GM12878 (cell line): ENCODE measurements around the gene SUGCT. TPM values are rescaled to one million over a fixed set of nuclear protein-coding genes. Genes with fewer than 3 reads are reported as not detected.

ENCODE experiments used
- ATAC-seq: fragments of 200-7000 bp; cut with Tn5 transposase; 3 replicates; pipeline ENCODE4 v1.9.1; 2020; ENCODE audit warnings: mild to moderate bottlenecking, moderate library complexity
- BruUV-seq: library from RNA; stranded (reverse); fragments of 400-500 nt; replicated peaks from 2 replicates; lab custom pipeline; 2021; lab: Mats Ljungman, UMichigan
- CTCF ChIA-PET: fragments of 300-600 bp; sonication (Branson Sonifier 250); formaldehyde crosslinking; extraction: SDS; loops from one replicate; lab custom pipeline; 2021; ENCODE audit warnings: inconsistent platforms; lab: Yijun Ruan, JAX
- POLR2A ChIA-PET: fragments of 350-600 bp; formaldehyde crosslinking; extraction: SDS; loops from one replicate; lab custom pipeline; 2021; ENCODE audit warnings: inconsistent platforms; lab: Charles Lee
- RAD21 ChIA-PET: fragments of 300-600 bp; sonication (Branson Sonifier 250); formaldehyde crosslinking; loops from one replicate; lab custom pipeline; 2023; ENCODE audit warnings: antibody characterized with exemption; ENCODE audit not compliant: unreplicated experiment; lab: Charles Lee
- SMC1A ChIA-PET: fragments of 300-600 bp; sonication (Branson Sonifier 250); formaldehyde crosslinking; loops from one replicate; lab custom pipeline; 2023; ENCODE audit not compliant: unreplicated experiment, uncharacterized antibody; lab: Charles Lee
- DNase-seq: peaks from one replicate; pipeline ENCODE4 v3.0.0-alpha.2; 2011; ENCODE audit warnings: low read depth, low spot score
- FAIRE-seq: peaks from 3 replicates; lab custom pipeline; 2011; peaks lifted over from hg19 to GRCh38; lab: Jason Lieb, UNC
- H2AFZ ChIP-seq: 2 replicates; pipeline ENCODE4 v1.6.0; 2011; ENCODE audit warnings: low read depth, low read length, control low read depth; ENCODE audit not compliant: control insufficient read depth
- H3K27ac ChIP-seq: 2 replicates; pipeline ENCODE4 v1.5.1; 2011; ENCODE audit warnings: control low read depth; ENCODE audit not compliant: control insufficient read depth, insufficient read depth
- H3K27me3 ChIP-seq, 2 experiments: replicated peaks in 1 of 2; 2 replicates each; pipeline versions ENCODE4 v1.6.0 to v1.6.1; 2011; ENCODE audit warnings: low read length in 1 of 2; ENCODE audit not compliant: control insufficient read depth in 2 of 2, insufficient read depth in 2 of 2
- H3K36me3 ChIP-seq, 2 experiments: 2 replicates each; pipeline ENCODE4 v1.5.1; 2011; ENCODE audit warnings: low read length in 1 of 2; ENCODE audit not compliant: control insufficient read depth in 2 of 2, insufficient read depth in 2 of 2
- H3K4me1 ChIP-seq: 2 replicates; pipeline ENCODE4 v1.6.1; 2011; ENCODE audit warnings: mild to moderate bottlenecking, low read length, moderate library complexity, mixed read lengths; ENCODE audit not compliant: control insufficient read depth, insufficient read depth
- H3K4me2 ChIP-seq: 2 replicates; pipeline ENCODE4 v1.6.0; 2011; ENCODE audit warnings: control low read depth; ENCODE audit not compliant: control insufficient read depth, insufficient read depth
- H3K4me3 ChIP-seq: fragments of 200-600 bp; sonication (generic); 2 replicates; pipeline ENCODE4 v1.5.1; 2016
- H3K79me2 ChIP-seq: 2 replicates; pipeline ENCODE4 v1.6.0; 2011; ENCODE audit warnings: low read length; ENCODE audit not compliant: control insufficient read depth, insufficient read depth
- H3K9ac ChIP-seq: 2 replicates; pipeline ENCODE4 v1.8.0; 2011; ENCODE audit warnings: low read length, control low read depth, mixed read lengths; ENCODE audit not compliant: control insufficient read depth, insufficient read depth
- H3K9me3 ChIP-seq: replicated peaks from 3 replicates; pipeline ENCODE4 v1.5.1; 2011; ENCODE audit warnings: mild to moderate bottlenecking, low read length; ENCODE audit not compliant: control insufficient read depth, insufficient read depth
- H4K20me1 ChIP-seq: 2 replicates; pipeline ENCODE4 v1.6.0; 2011; ENCODE audit not compliant: control insufficient read depth, insufficient read depth
- BHLHE40 ChIP-seq, 2 experiments: fragments of 450-650 bp in 1 of 2; IDR thresholded peaks; 2 replicates each; pipeline ENCODE4 v1.6.1; 2011 to 2017; ENCODE audit warnings: low read depth in 2 of 2, borderline replicate concordance in 1 of 2, improper control_type of control experiment in 1 of 2, low read length in 1 of 2, mild to moderate bottlenecking in 1 of 2
- BRCA1 ChIP-seq: IDR thresholded peaks from 2 replicates; pipeline ENCODE4 v1.6.1; 2011; ENCODE audit warnings: low read depth, low read length, improper control_type of control experiment
- FOXM1 ChIP-seq: IDR thresholded peaks from 2 replicates; pipeline ENCODE4 v1.6.1; 2012; ENCODE audit warnings: low read depth, mild to moderate bottlenecking, inconsistent platforms, low read length, moderate library complexity
- POU2F2 ChIP-seq: IDR thresholded peaks from 3 replicates; pipeline ENCODE4 v1.6.1; 2011; ENCODE audit warnings: low read depth, mild to moderate bottlenecking, low read length, borderline replicate concordance
- SIX5 ChIP-seq: IDR thresholded peaks from 2 replicates; pipeline ENCODE4 v1.6.1; 2011; ENCODE audit warnings: mild to moderate bottlenecking, low read depth, low read length, moderate library complexity; ENCODE audit not compliant: severe bottlenecking
- SKIL ChIP-seq: fragments of 450-650 bp; IDR thresholded peaks from 2 replicates; pipeline ENCODE4 v1.6.1; 2017; ENCODE audit warnings: mild to moderate bottlenecking, low read depth, inconsistent platforms; ENCODE audit not compliant: poor library complexity, severe bottlenecking
- YBX1 ChIP-seq: fragments of 450-650 bp; IDR thresholded peaks from 2 replicates; pipeline ENCODE4 v1.6.1; 2016; ENCODE audit warnings: antibody characterized with exemption
- ZNF384 ChIP-seq: IDR thresholded peaks from 2 replicates; pipeline ENCODE4 v1.6.1; 2012; ENCODE audit warnings: low read depth, mild to moderate bottlenecking, low read length, improper control_type of control experiment, borderline replicate concordance
- ZSCAN29 ChIP-seq: fragments of 450-650 bp; IDR thresholded peaks from 2 replicates; pipeline ENCODE4 v1.6.1; 2017; ENCODE audit warnings: mild to moderate bottlenecking, moderate library complexity
- ZZZ3 ChIP-seq: IDR thresholded peaks from 2 replicates; pipeline ENCODE4 v1.6.1; 2011; ENCODE audit warnings: low read depth; ENCODE audit not compliant: control insufficient read depth, insufficient read length
- WGBS: methylation state at CpG from one replicate; pipeline ENCODE4 v1.1.6; 2016; ENCODE audit warnings: low lambda C conversion rate; ENCODE audit not compliant: insufficient replicate concordance, insufficient coverage; ENCODE audit errors: missing lambda C conversion rate; 5-methylcytosine and 5-hydroxymethylcytosine counted together
- in situ Hi-C: fragments of 300-500 bp; cut with MboI; formaldehyde crosslinking; loops from 9 replicates; pipeline ENCODE4 v1.14.3; 2018; ENCODE audit warnings: mixed read lengths
- intact Hi-C: fragments of 100-400 bp; cut with micrococcal nuclease; formaldehyde crosslinking; loops from one replicate; pipeline ENCODE4 v1.14.2; 2022; ENCODE audit not compliant: unreplicated experiment
- polyA plus RNA-seq, 11 experiments: library from polyadenylated mRNA; depleted of rRNA in 4 of 11; unstranded in 6 of 11; stranded (reverse) in 5 of 11; fragments of >200 nt; fragmentation: Nextera tagmentation in 4 of 11; fragmentation: Illumina TruSeq in 1 of 11; extraction: Ambion mirVana in 4 of 11; extraction: Trizol in 1 of 11; gene quantifications; 1 replicate in 1 of 11; 2 replicates in 10 of 11; pipeline versions ENCODE4 v1.2.1 to v1.2.3, GENCODE V29; 2011 to 2016; ENCODE audit warnings: inconsistent platforms in 2 of 11, missing spikeins in 2 of 11, low read depth in 1 of 11
- total RNA-seq, 4 experiments: library from RNA; depleted of rRNA in 3 of 4; stranded (reverse); fragments of >200 nt in 3 of 4; fragmentation: Illumina TruSeq in 1 of 4; extraction: Trizol in 1 of 4; gene quantifications; 2 replicates each; pipeline versions ENCODE4 v1.2.1 to v1.2.3, GENCODE V29; 2013 to 2021
- TF ChIP-seq, protein P1 (sequence below): fragments of 450-650 bp; formaldehyde crosslinking; IDR thresholded peaks from 2 replicates; pipeline ENCODE4 v1.4.0; 2022; ENCODE audit warnings: mild to moderate bottlenecking, moderate library complexity

The SUGCT gene
- total and polyA plus RNA-seq, 10 of the 15 experiments (the other 5 are each of a cell fraction or from before 2014, with no cell fraction given) = 0.08 to 1.2 (median 0.67) TPM; not detected in 1

GRCh38 chr7:40836218-40836617 lies 701.4 kb downstream of the SUGCT start:
- Histone ChIP-seq H4K20me1 (no peaks in the 10 kb centered on the region), H3K9ac (no peak overlapping the region), H3K4me2 (no peak overlapping the region), H3K79me2 (no peaks in the 10 kb centered on the region), H3K36me3 (no peaks in the 10 kb centered on the region), H3K9me3 (no peaks in the 10 kb centered on the region; the same call in 2 of the 3 replicates), H3K27me3 (no peaks in the 10 kb centered on the region), H3K27ac (no peak overlapping the region), H3K4me1 (no peaks in the 10 kb centered on the region), H2AFZ (no peak overlapping the region), H3K4me3 (no peak overlapping the region)
- RAD21 ChIA-PET = interaction anchor here (1.4 kb wide), 1 partner anchor 868 kb away, joined by 4 read pairs; no protein-coding TSS in a partner anchor
- intact Hi-C loops = loop anchor here (10.0 kb wide), 1 partner anchor 859 kb away; no protein-coding TSS in a partner anchor
- SMC1A ChIA-PET = interaction anchor here (0.6 kb wide), 1 partner anchor 197 kb away, joined by 3 read pairs; no protein-coding TSS in a partner anchor
- ATAC-seq (peak; percentile 36; the same call in 1 of the 3 replicates), FAIRE-seq (no peak), DNase-seq (no peak)
- in situ Hi-C loops = no loop called here
- TF ChIP-seq BRCA1 = no peak
- no peak for TF ChIP-seq BHLHE40 (IDR thresholded peaks at IDR 0.05; ENCODE audit: borderline replicate concordance in 1 of 2, low read depth in 2 of 2, low read length in 1 of 2)
- TF ChIP-seq ZNF384 = no peak
- TF ChIP-seq, protein P1, sequence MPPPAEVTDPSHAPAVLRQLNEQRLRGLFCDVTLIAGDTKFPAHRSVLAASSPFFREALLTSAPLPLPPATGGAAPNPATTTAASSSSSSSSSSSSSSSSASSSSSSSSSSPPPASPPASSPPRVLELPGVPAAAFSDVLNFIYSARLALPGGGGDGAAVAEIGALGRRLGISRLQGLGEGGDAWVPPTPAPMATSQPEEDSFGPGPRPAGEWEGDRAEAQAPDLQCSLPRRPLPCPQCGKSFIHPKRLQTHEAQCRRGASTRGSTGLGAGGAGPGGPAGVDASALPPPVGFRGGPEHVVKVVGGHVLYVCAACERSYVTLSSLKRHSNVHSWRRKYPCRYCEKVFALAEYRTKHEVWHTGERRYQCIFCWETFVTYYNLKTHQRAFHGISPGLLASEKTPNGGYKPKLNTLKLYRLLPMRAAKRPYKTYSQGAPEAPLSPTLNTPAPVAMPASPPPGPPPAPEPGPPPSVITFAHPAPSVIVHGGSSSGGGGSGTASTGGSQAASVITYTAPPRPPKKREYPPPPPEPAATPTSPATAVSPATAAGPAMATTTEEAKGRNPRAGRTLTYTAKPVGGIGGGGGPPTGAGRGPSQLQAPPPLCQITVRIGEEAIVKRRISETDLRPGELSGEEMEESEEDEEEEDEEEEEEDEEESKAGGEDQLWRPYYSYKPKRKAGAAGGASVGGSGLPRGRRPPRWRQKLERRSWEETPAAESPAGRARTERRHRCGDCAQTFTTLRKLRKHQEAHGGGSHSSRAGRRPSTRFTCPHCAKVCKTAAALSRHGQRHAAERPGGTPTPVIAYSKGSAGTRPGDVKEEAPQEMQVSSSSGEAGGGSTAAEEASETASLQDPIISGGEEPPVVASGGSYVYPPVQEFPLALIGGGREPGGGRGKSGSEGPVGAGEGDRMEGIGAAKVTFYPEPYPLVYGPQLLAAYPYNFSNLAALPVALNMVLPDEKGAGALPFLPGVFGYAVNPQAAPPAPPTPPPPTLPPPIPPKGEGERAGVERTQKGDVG (CRISPR knock-in tag) = no peak
- TF ChIP-seq ZZZ3 = no peak
- TF ChIP-seq FOXM1 = no peak
- no peak for TF ChIP-seq SKIL
- no peak for TF ChIP-seq ZSCAN29
- no peak for TF ChIP-seq SIX5
- TF ChIP-seq YBX1 = no peak
- TF ChIP-seq POU2F2 = no peak
- WGBS = 2% methylated on average over 6 of the region's 6 CpGs
- BruUV-seq = no TSS peak
- CTCF ChIA-PET = interaction anchor here (0.8 kb wide), 2 partner anchors 31 to 86 kb away, joined by 3 read pairs; no protein-coding TSS in a partner anchor
- POLR2A ChIA-PET = interaction anchor here (1.1 kb wide), 1 partner anchor 8 kb away, joined by 6 read pairs; no protein-coding TSS in a partner anchor
